ENCODE results near the gene ANTXRL.
"Not testable (repeated sequence)": the region's sequence is repeated elsewhere in the genome, so short reads cannot be mapped to it uniquely, and the experiment has no call there.

DNA sequence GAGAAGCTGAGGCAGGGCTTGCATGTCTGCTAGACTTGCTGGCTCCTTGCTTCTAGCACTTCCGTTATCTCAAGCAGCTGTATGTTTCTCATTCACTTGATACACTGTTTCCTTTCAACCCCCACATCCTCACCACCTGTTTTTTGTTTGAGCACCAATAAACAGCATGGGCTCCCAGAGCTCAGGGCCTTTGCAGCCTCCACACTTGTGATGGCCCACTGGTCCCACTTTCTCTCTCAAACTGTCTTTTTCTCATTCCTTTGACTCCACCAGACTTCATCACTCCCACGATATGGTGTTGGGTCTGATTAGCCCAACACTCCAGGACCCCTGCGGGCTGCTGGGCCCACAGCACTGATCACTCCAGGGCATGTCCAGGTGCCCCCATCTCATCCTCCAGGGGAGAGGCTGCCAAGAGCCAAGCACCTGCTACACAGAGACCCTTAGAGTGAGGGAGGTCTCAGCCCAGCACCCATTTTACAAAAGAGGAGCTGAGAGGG lies 17.2 kb upstream of the ANTXRL start:
- TF ChIP-seq POLR2A (IDR thresholded peaks at IDR 0.05; ENCODE audit: low read length); GATA1 (IDR thresholded peaks at IDR 0.05; ENCODE audit: low read depth, low read length): not testable (repeated sequence)
